ENCODE results near the gene FHIT. TPM values are rescaled to one million over a fixed set of nuclear protein-coding genes. Genes with fewer than 3 reads are reported as not detected.

FHIT gene
- total RNA-seq, 4 donors from 2014 or later, result 7.5 to 20.1 (median 13.5) TPM

- intact Hi-C loops (cut with DNase I; ENCODE audit: low total_unique reads), result no loop called here
- in situ Hi-C loops (cut with MboI; ENCODE audit: low pct_ligation_motif_present in 1 of 4, low pct_unique_long_range_greater_than_20kb in 1 of 4, low sequenced_read_pairs in 3 of 4), result no loop called here
- TF ChIP-seq POLR2A (IDR thresholded peaks at IDR 0.05) (no peak), CTCF (IDR thresholded peaks at IDR 0.05) (no peak), EP300 (IDR thresholded peaks at IDR 0.05; ENCODE audit: low read depth) (no peak), POLR2AphosphoS5 (IDR thresholded peaks at IDR 0.05) (no peak)
- Histone ChIP-seq H3K4me1 (no peaks in the 10 kb centered on the region), H3K4me3 (no peak overlapping the region), H3K27ac (no peak overlapping the region), H3K27me3 (no peaks in the 10 kb centered on the region), H3K9me3 (peaks cover 13 to 14% of the 10 kb centered on the region in 2 donors), H3K36me3 (no peaks in the 10 kb centered on the region)
- no peak for DNase-seq
- WGBS, 2 donors (ENCODE audit: low coverage in 1 of 2), result 87 to 98% methylated on average over 3 to 4 of the region's 4 CpGs
These were observed 280.4 kb downstream of the FHIT start for GRCh38 chr3:60970850-60971249.

GRCh38 chr3:60967141-60967540 lies 284.1 kb downstream of the FHIT start:
- no peak for TF ChIP-seq POLR2AphosphoS5 (IDR thresholded peaks at IDR 0.05)
- no peak for TF ChIP-seq EP300 (IDR thresholded peaks at IDR 0.05; ENCODE audit: low read depth)
- no peak for TF ChIP-seq CTCF (IDR thresholded peaks at IDR 0.05)
- no peak for TF ChIP-seq POLR2A (IDR thresholded peaks at IDR 0.05)
- in situ Hi-C loops (cut with MboI; ENCODE audit: low pct_ligation_motif_present in 1 of 4, low pct_unique_long_range_greater_than_20kb in 1 of 4, low sequenced_read_pairs in 3 of 4), result no loop called here

GRCh38 chr3:60957541-60957940 lies 293.7 kb downstream of the FHIT start:
- Histone ChIP-seq H3K9me3 (peaks cover 2 to 4% of the 10 kb centered on the region in 2 donors), H3K4me3 (no peak overlapping the region), H3K4me1 (no peaks in the 10 kb centered on the region), H3K27me3 (no peaks in the 10 kb centered on the region), H3K36me3 (no peaks in the 10 kb centered on the region), H3K27ac (no peak overlapping the region)
- in situ Hi-C loops (cut with MboI; ENCODE audit: low pct_ligation_motif_present in 1 of 4, low pct_unique_long_range_greater_than_20kb in 1 of 4, low sequenced_read_pairs in 3 of 4) (no loop called here), intact Hi-C loops (cut with DNase I; ENCODE audit: low total_unique reads) (no loop called here)
- no peak for TF ChIP-seq POLR2AphosphoS5 (IDR thresholded peaks at IDR 0.05)
- TF ChIP-seq EP300 (IDR thresholded peaks at IDR 0.05; ENCODE audit: low read depth), result no peak
- no peak for TF ChIP-seq POLR2A (IDR thresholded peaks at IDR 0.05)
- no peak for TF ChIP-seq CTCF (IDR thresholded peaks at IDR 0.05)
- WGBS, 2 donors (ENCODE audit: low coverage in 1 of 2), result 83% methylated on average over 1 of the region's 1 CpG; no CpG with 5 or more reads in 1 of the 2 donors
- no peak for DNase-seq

More at GRCh38 chr3:60967141-60967540, 284.1 kb downstream of the FHIT start:
- H3K9me3 ChIP-seq, result peaks cover 1% of the 10 kb centered on the region in 2 donors
- no peaks in the 10 kb centered on the region for H3K36me3 ChIP-seq
- no peaks in the 10 kb centered on the region for H3K27me3 ChIP-seq
- no peaks in the 10 kb centered on the region for H3K4me1 ChIP-seq
- DNase-seq, result no peak
- no peak overlapping the region for H3K4me3 ChIP-seq
- WGBS, 2 donors (ENCODE audit: low coverage in 1 of 2), result 61 to 80% methylated on average over 1 of the region's 1 CpG
- intact Hi-C loops (cut with DNase I; ENCODE audit: low total_unique reads), result no loop called here
- H3K27ac ChIP-seq, result no peak overlapping the region

- intact Hi-C loops (cut with DNase I; ENCODE audit: low total_unique reads) (no loop called here), in situ Hi-C loops (cut with MboI; ENCODE audit: low pct_ligation_motif_present in 1 of 4, low pct_unique_long_range_greater_than_20kb in 1 of 4, low sequenced_read_pairs in 3 of 4) (no loop called here)
These were observed 294.5 kb downstream of the FHIT start for GRCh38 chr3:60956729-60957128.

More at GRCh38 chr3:60956729-60957128, 294.5 kb downstream of the FHIT start:
- H3K27ac ChIP-seq, result no peak overlapping the region
- TF ChIP-seq POLR2AphosphoS5 (IDR thresholded peaks at IDR 0.05) (no peak), EP300 (IDR thresholded peaks at IDR 0.05; ENCODE audit: low read depth) (no peak), POLR2A (IDR thresholded peaks at IDR 0.05) (no peak), CTCF (IDR thresholded peaks at IDR 0.05) (no peak)
- peaks cover 2 to 4% of the 10 kb centered on the region in 2 donors for H3K9me3 ChIP-seq
- no peaks in the 10 kb centered on the region for H3K36me3 ChIP-seq
- H3K4me1 ChIP-seq, result no peaks in the 10 kb centered on the region
- WGBS, 2 donors (ENCODE audit: low coverage in 1 of 2), result 89 to 100% methylated on average over 1 to 4 of the region's 4 CpGs
- no peaks in the 10 kb centered on the region for H3K27me3 ChIP-seq
- no peak overlapping the region for H3K4me3 ChIP-seq
- DNase-seq, result no peak

All from transverse colon (tissue), 4 donors.